Cardiac muscle cell (in vitro differentiated cells and primary cell): ENCODE results near the gene PDLIM5. TPM values are rescaled to one million over a fixed set of nuclear protein-coding genes. Genes with fewer than 3 reads are reported as not detected.

ENCODE experiments used
- DNase-seq, 2 donors: peaks; one replicate each; pipeline versions ENCODE4 v3.0.0 to v3.0.0-alpha.2; 2010 to 2017; ENCODE audit warnings: low read depth in 1 of 2, low spot score in 1 of 2
- H3K27ac ChIP-seq: fragments of 200-600 bp; sonication (generic); 2 replicates; pipeline ENCODE4 v1.5.1; 2016
- H3K27me3 ChIP-seq: fragments of 200-600 bp; sonication (generic); 2 replicates; pipeline ENCODE4 v1.6.0; 2016; ENCODE audit warnings: control low read depth
- H3K36me3 ChIP-seq: fragments of 200-600 bp; sonication (generic); 2 replicates; pipeline ENCODE4 v1.5.1; 2016; ENCODE audit warnings: control low read depth
- H3K4me1 ChIP-seq: fragments of 200-600 bp; sonication (generic); 2 replicates; pipeline ENCODE4 v1.8.1; 2017; ENCODE audit warnings: low read depth, mild to moderate bottlenecking, mixed run types
- H3K4me3 ChIP-seq: fragments of 200-600 bp; sonication (generic); 2 replicates; pipeline ENCODE4 v1.5.1; 2016; ENCODE audit warnings: mild to moderate bottlenecking
- H3K9me3 ChIP-seq: fragments of 200-600 bp; sonication (generic); 2 replicates; pipeline ENCODE4 v1.5.1; 2017; ENCODE audit warnings: low read depth, mild to moderate bottlenecking, control low read depth
- CTCF ChIP-seq: IDR thresholded peaks from 2 replicates; pipeline ENCODE4 v1.5.1; 2012; ENCODE audit warnings: low read depth, mild to moderate bottlenecking, low read length
- polyA plus RNA-seq: library from polyadenylated mRNA; unstranded; fragments of >200 nt; fragmentation: Nextera tagmentation; extraction: Ambion mirVana; gene quantifications from 2 replicates; pipeline ENCODE4 v1.2.1, GENCODE V29; 2016
- total RNA-seq: library from RNA; depleted of rRNA; stranded (reverse); fragments of >200 nt; gene quantifications from 2 replicates; pipeline ENCODE4 v1.2.3, GENCODE V29; 2016

PDLIM5 gene
- total and polyA plus RNA-seq, 2 experiments from 2014 or later: 426 to 446 TPM

GRCh38 chr4:94558392-94558904, 106.7 kb downstream of the PDLIM5 start:
- Histone ChIP-seq H3K9me3 (no peaks in the 10 kb centered on the region), H3K27me3 (no peaks in the 10 kb centered on the region), H3K36me3 (peaks cover 12% of the 10 kb centered on the region), H3K27ac (peak overlapping the region; percentile 49), H3K4me1 (peaks cover 30% of the 10 kb centered on the region), H3K4me3 (no peak overlapping the region)
- TF ChIP-seq CTCF: no peak
- no peak for DNase-seq

DNA sequence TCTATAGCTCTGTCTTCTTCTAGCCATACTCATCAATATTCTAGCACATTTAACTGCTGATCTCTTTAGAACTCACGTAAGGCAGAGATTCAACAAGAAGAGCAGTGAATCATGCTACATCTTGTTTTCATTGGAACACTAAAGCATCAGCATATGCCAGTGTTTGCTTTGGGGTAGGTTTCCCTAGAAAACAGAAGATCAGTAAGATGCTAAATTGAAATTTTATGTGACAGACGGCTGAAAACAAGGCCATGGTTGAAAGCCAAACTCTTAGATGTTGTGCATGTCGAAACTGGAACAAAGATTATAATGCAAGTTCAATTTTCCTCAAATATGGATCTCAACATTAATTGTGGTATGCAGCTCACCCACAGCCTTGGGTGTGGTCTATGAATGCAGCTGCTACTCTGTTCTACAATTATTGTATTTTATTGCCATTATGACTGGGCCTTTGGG, 107.6 kb downstream of the PDLIM5 start:
- Histone ChIP-seq H3K27me3 (no peaks in the 10 kb centered on the region), H3K36me3 (peaks cover 4% of the 10 kb centered on the region), H3K9me3 (no peaks in the 10 kb centered on the region), H3K4me1 (peaks cover 33% of the 10 kb centered on the region), H3K4me3 (no peak overlapping the region), H3K27ac (peak overlapping the region; percentile 49)
- no peak for TF ChIP-seq CTCF
- no peak for DNase-seq

- Histone ChIP-seq H3K9me3 (no peaks in the 10 kb centered on the region), H3K36me3 (no peaks in the 10 kb centered on the region), H3K27me3 (no peaks in the 10 kb centered on the region), H3K4me1 (peaks cover 33% of the 10 kb centered on the region), H3K27ac (peak overlapping the region; percentile 62), H3K4me3 (no peak overlapping the region)
- peak in 1 of 2 donors; percentile 64 for DNase-seq
- TF ChIP-seq CTCF: no peak
Measured at GRCh38 chr4:94561249-94562024, 109.7 kb downstream of the PDLIM5 start.

DNA sequence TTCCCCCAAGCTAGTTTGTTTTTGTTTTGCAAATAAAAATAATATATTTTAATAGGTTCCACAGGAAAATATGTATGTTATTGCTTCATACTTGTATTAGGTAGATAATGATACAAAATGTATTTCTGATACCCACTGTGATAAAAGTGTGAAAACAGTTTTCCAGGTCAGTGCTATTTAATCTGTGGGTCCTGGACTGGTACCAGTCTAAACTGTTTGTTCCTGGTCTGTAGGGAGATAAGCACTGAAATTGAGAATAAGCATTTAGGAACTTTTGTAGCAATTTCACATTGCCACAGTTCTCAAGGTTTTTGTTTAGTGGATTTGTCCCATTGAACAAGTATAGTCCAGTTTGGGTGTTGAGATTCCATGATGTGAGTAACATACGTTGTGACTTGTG, 110.5 kb downstream of the PDLIM5 start:
- Histone ChIP-seq H3K27me3 (no peaks in the 10 kb centered on the region), H3K36me3 (no peaks in the 10 kb centered on the region), H3K9me3 (no peaks in the 10 kb centered on the region), H3K4me1 (peaks cover 33% of the 10 kb centered on the region), H3K4me3 (no peak overlapping the region), H3K27ac (peak overlapping the region; percentile 62)
- DNase-seq: no peak
- TF ChIP-seq CTCF: no peak

DNA sequence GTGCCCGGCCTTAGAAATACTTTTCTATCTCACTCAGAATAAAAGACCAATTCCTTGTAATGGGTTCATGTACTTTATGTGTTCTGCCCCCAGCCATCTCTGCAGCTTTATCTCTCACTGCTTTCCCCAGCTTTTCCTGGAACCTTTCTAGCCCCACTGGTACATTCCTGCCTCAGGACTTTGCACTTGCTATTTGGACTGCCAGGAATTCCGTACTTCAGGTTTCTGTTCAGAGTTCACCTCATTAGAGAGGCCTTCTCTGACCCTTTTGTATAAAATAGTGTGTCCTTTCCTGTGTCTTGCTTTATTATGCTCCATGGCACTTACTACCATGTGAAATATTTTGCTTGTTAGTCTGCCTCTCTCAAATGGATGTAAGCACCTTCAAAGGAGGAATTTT, 112.5 kb downstream of the PDLIM5 start:
- Histone ChIP-seq H3K27me3 (no peaks in the 10 kb centered on the region), H3K9me3 (no peaks in the 10 kb centered on the region), H3K4me3 (no peak overlapping the region), H3K27ac (peak overlapping the region; percentile 67), H3K36me3 (no peaks in the 10 kb centered on the region), H3K4me1 (peaks cover 28% of the 10 kb centered on the region)
- no peak for DNase-seq
- no peak for TF ChIP-seq CTCF
